H1 (cell line): ENCODE data around the gene GJB1. TPM values are rescaled to one million over a fixed set of nuclear protein-coding genes. Genes with fewer than 3 reads are reported as not detected.

Source experiments
- CTCF ChIA-PET: fragments of 300-600 bp; sonication (Branson Sonifier 250); formaldehyde crosslinking; loops from one replicate; lab custom pipeline; 2021; ENCODE audit not compliant: partially characterized antibody; lab: Charles Lee
- POLR2A ChIA-PET: fragments of 300-600 bp; sonication (Branson Sonifier 250); formaldehyde crosslinking; loops from one replicate; lab custom pipeline; 2021; ENCODE audit warnings: inconsistent platforms; ENCODE audit not compliant: partially characterized antibody; lab: Charles Lee
- DNase-seq, 2 experiments: peaks; one replicate each; pipeline versions ENCODE4 v3.0.0 to v3.0.0-alpha.2; 2010 to 2022; ENCODE audit warnings: low spot score in 2 of 2, low read depth in 1 of 2, mixed read lengths in 1 of 2
- FAIRE-seq: peaks from 2 replicates; lab custom pipeline; 2011; peaks lifted over from hg19 to GRCh38; lab: Jason Lieb, UNC
- H2AFZ ChIP-seq: 2 replicates; pipeline ENCODE4 v1.8.1; 2012; ENCODE audit warnings: low read length, inconsistent platforms
- H2AK5ac ChIP-seq: 2 replicates; pipeline ENCODE4 v1.6.1; 2013; ENCODE audit warnings: low read depth, low read length
- H2BK120ac ChIP-seq: replicated peaks from 2 replicates; pipeline ENCODE3; 2013; ENCODE audit warnings: low read depth, low read length, inconsistent platforms
- H2BK12ac ChIP-seq: 2 replicates; pipeline ENCODE4 v1.6.1; 2013; ENCODE audit warnings: low read depth, low read length
- H2BK15ac ChIP-seq: 2 replicates; pipeline ENCODE4 v1.6.1; 2013; ENCODE audit warnings: low read length
- H2BK20ac ChIP-seq: 2 replicates; pipeline ENCODE4 v1.6.1; 2013; ENCODE audit warnings: low read length
- H2BK5ac ChIP-seq: 2 replicates; pipeline ENCODE4 v1.6.1; 2013; ENCODE audit warnings: low read depth, low read length
- H3K14ac ChIP-seq: 2 replicates; pipeline ENCODE4 v1.6.1; 2013; ENCODE audit warnings: inconsistent platforms; ENCODE audit not compliant: insufficient read length
- H3K18ac ChIP-seq: 2 replicates; pipeline ENCODE4 v1.6.1; 2013; ENCODE audit warnings: low read length; ENCODE audit errors: extremely low read depth
- H3K23ac ChIP-seq: 2 replicates; pipeline ENCODE4 v1.6.1; 2013; ENCODE audit warnings: inconsistent platforms; ENCODE audit not compliant: insufficient read length
- H3K23me2 ChIP-seq: 2 replicates; pipeline ENCODE4 v1.6.1; 2013; ENCODE audit warnings: low read depth, low read length
- H3K27ac ChIP-seq: 2 replicates; pipeline ENCODE4 v1.6.1; 2011; ENCODE audit warnings: low read depth, low read length, inconsistent platforms
- H3K27me3 ChIP-seq, 4 experiments: replicated peaks in 1 of 4; 1 replicate in 1 of 4; 2 replicates in 3 of 4; pipeline versions ENCODE4 v1.6.1 to v1.8.1; 2011 to 2013; ENCODE audit warnings: low read length in 3 of 4, mild to moderate bottlenecking in 3 of 4, inconsistent platforms in 2 of 4, mixed read lengths in 2 of 4, moderate library complexity in 1 of 4; ENCODE audit not compliant: control insufficient read depth in 3 of 4, insufficient read depth in 3 of 4; ENCODE audit errors: extremely low read depth in 1 of 4
- H3K36me3 ChIP-seq, 4 experiments: 2 replicates each; pipeline versions ENCODE4 v1.6.1 to v1.8.1; 2011 to 2013; ENCODE audit warnings: mild to moderate bottlenecking in 4 of 4, low read length in 3 of 4, moderate library complexity in 2 of 4, control low read depth in 1 of 4, inconsistent platforms in 1 of 4; ENCODE audit not compliant: insufficient read depth in 4 of 4, control insufficient read depth in 2 of 4
- H3K4ac ChIP-seq: replicated peaks from 2 replicates; pipeline ENCODE3; 2013; ENCODE audit warnings: low read length, low read depth, mixed read lengths, inconsistent platforms; ENCODE audit not compliant: insufficient read length
- H3K4me1 ChIP-seq, 4 experiments: replicated peaks in 1 of 4; 1 replicate in 1 of 4; 2 replicates in 3 of 4; pipeline versions ENCODE4 v1.6.1 to v1.8.1; 2011 to 2013; ENCODE audit warnings: low read length in 3 of 4, inconsistent platforms in 2 of 4, mixed read lengths in 1 of 4; ENCODE audit not compliant: insufficient read depth in 4 of 4, control insufficient read depth in 3 of 4
- H3K4me2 ChIP-seq, 2 experiments: 2 replicates each; pipeline versions ENCODE4 v1.6.1 to v1.8.1; 2011 to 2013; ENCODE audit warnings: low read depth in 2 of 2, low read length in 2 of 2, control low read depth in 1 of 2, inconsistent platforms in 1 of 2, mild to moderate bottlenecking in 1 of 2; ENCODE audit not compliant: insufficient read depth in 1 of 2
- H3K4me3 ChIP-seq, 4 experiments: fragments of 200-600, 300-600 bp in 1 of 4; sonication (generic), shearing (Covaris generic), sonication (Bioruptor Twin) in 1 of 4; 2 replicates each; pipeline versions ENCODE4 v1.5.1 to v1.8.1; 2011 to 2016; ENCODE audit warnings: low read length in 4 of 4, low read depth in 3 of 4, control low read depth in 2 of 4, inconsistent platforms in 2 of 4, mild to moderate bottlenecking in 2 of 4, mixed read lengths in 1 of 4, moderate library complexity in 1 of 4; ENCODE audit not compliant: insufficient read depth in 2 of 4; ENCODE audit errors: extremely low read depth in 1 of 4
- H3K56ac ChIP-seq: replicated peaks from 2 replicates; pipeline ENCODE3; 2013; ENCODE audit warnings: low read depth, mild to moderate bottlenecking, mixed read lengths, low read length, inconsistent platforms; ENCODE audit not compliant: insufficient read length
- H3K79me1 ChIP-seq: 2 replicates; pipeline ENCODE4 v1.6.1; 2013; ENCODE audit warnings: low read depth, low read length, control low read depth
- H3K79me2 ChIP-seq, 2 experiments: 2 replicates each; pipeline versions ENCODE4 v1.6.1 to v1.8.1; 2012 to 2013; ENCODE audit warnings: low read length in 2 of 2, mild to moderate bottlenecking in 2 of 2, inconsistent platforms in 1 of 2; ENCODE audit not compliant: insufficient read depth in 2 of 2, control insufficient read depth in 1 of 2
- H3K9ac ChIP-seq, 4 experiments: replicated peaks in 1 of 4; 1 replicate in 1 of 4; 2 replicates in 3 of 4; pipeline versions ENCODE4 v1.6.1 to v1.8.1; 2011 to 2013; ENCODE audit warnings: low read depth in 3 of 4, low read length in 3 of 4, control low read depth in 2 of 4, mild to moderate bottlenecking in 2 of 4, moderate library complexity in 2 of 4, inconsistent platforms in 1 of 4; ENCODE audit errors: extremely low read depth in 1 of 4
- H3K9me3 ChIP-seq, 2 experiments: 2 replicates each; pipeline versions ENCODE4 v1.6.1 to v1.8.1; 2012 to 2013; ENCODE audit warnings: mild to moderate bottlenecking in 2 of 2, moderate library complexity in 2 of 2, control low read depth in 1 of 2, inconsistent platforms in 1 of 2, low read depth in 1 of 2, low read length in 1 of 2, mixed read lengths in 1 of 2; ENCODE audit not compliant: insufficient read depth in 2 of 2
- H4K20me1 ChIP-seq, 2 experiments: replicated peaks in 1 of 2; 2 replicates each; pipeline versions ENCODE3 to v1.8.1; 2011 to 2013; ENCODE audit warnings: inconsistent platforms in 2 of 2, low read length in 2 of 2, mild to moderate bottlenecking in 1 of 2; ENCODE audit not compliant: insufficient read depth in 2 of 2, control insufficient read depth in 1 of 2
- H4K5ac ChIP-seq: 2 replicates; pipeline ENCODE4 v1.6.1; 2013; ENCODE audit warnings: low read length, low read depth, mixed read lengths, inconsistent platforms; ENCODE audit not compliant: insufficient read length
- H4K8ac ChIP-seq: 2 replicates; pipeline ENCODE4 v1.8.0; 2013; ENCODE audit warnings: mild to moderate bottlenecking, moderate library complexity, low read length, inconsistent platforms; ENCODE audit not compliant: insufficient read depth; ENCODE audit errors: extremely low read depth
- H4K91ac ChIP-seq: replicated peaks from 2 replicates; pipeline ENCODE3; 2013; ENCODE audit warnings: low read length, mixed read lengths, inconsistent platforms; ENCODE audit not compliant: insufficient read length
- BACH1 ChIP-seq: IDR thresholded peaks from 2 replicates; pipeline ENCODE4 v1.6.1; 2012; ENCODE audit warnings: low read length, improper control_type of control experiment
- CEBPB ChIP-seq: IDR thresholded peaks from 2 replicates; pipeline ENCODE4 v1.6.1; 2012; ENCODE audit warnings: low read depth, low read length
- MAX ChIP-seq: IDR thresholded peaks from 2 replicates; pipeline ENCODE4 v1.6.1; 2012; ENCODE audit warnings: inconsistent platforms
- PHF8 ChIP-seq: fragments of 200-600 bp; sonication (generic); conservative IDR thresholded peaks from 2 replicates; pipeline ENCODE4 v1.7.1; 2012; ENCODE audit warnings: low read depth, mild to moderate bottlenecking, inconsistent platforms, low read length, moderate library complexity
- POLR2AphosphoS5 ChIP-seq: IDR thresholded peaks from 2 replicates; pipeline ENCODE4 v1.6.1; 2011; ENCODE audit warnings: low read depth, low read length
- SP2 ChIP-seq: IDR thresholded peaks from 2 replicates; pipeline ENCODE4 v1.6.1; 2012; ENCODE audit warnings: mild to moderate bottlenecking, low read length, inconsistent platforms
- SRF ChIP-seq: IDR thresholded peaks from 2 replicates; pipeline ENCODE4 v1.6.1; 2011; ENCODE audit warnings: mild to moderate bottlenecking, low read depth, low read length, moderate library complexity
- TBP ChIP-seq: IDR thresholded peaks from 2 replicates; pipeline ENCODE4 v1.6.1; 2011; ENCODE audit warnings: low read depth, low read length, improper control_type of control experiment
- TCF12 ChIP-seq: IDR thresholded peaks from 2 replicates; pipeline ENCODE4 v1.6.1; 2011; ENCODE audit warnings: low read depth, mild to moderate bottlenecking, low read length
- YY1 ChIP-seq: IDR thresholded peaks from 2 replicates; pipeline ENCODE4 v1.6.1; 2011; ENCODE audit warnings: low read depth, mild to moderate bottlenecking, low read length
- WGBS, 2 experiments: shearing (Covaris generic) in 1 of 2; methylation state at CpG; one replicate each; pipeline versions ENCODE4 v1.1.6 to v1.1.7; 2013 to 2015; ENCODE audit warnings: low lambda C conversion rate in 2 of 2, mixed read lengths in 2 of 2, inconsistent platforms in 1 of 2, low coverage in 1 of 2, missing lambda C conversion rate in 1 of 2; ENCODE audit not compliant: insufficient replicate concordance in 2 of 2, insufficient coverage in 1 of 2, insufficient read length in 1 of 2; ENCODE audit errors: extremely low coverage in 1 of 2, missing lambda C conversion rate in 1 of 2; 5-methylcytosine and 5-hydroxymethylcytosine counted together
- polyA plus RNA-seq, 7 experiments: library from polyadenylated mRNA; depleted of rRNA in 3 of 7; stranded (reverse) in 5 of 7; unstranded in 2 of 7; fragments of >200 nt in 5 of 7; fragments of 200-250 nt in 2 of 7; gene quantifications; 1 replicate in 5 of 7; 2 replicates in 1 of 7; 4 replicates in 1 of 7; pipeline versions ENCODE4 v1.2.1 to v1.2.3, GENCODE V29; 2011 to 2013; ENCODE audit warnings: missing spikeins in 2 of 7, mixed read lengths in 2 of 7
- total RNA-seq: library from RNA; stranded (reverse); fragmentation: NEBNext Ultra II Directional; extraction: Animal tissue kit (Norgen Biotek cat#: 25700); gene quantifications from 2 replicates; pipeline ENCODE4 v1.2.1, GENCODE V29; 2021

GJB1 gene
- total and polyA plus RNA-seq, 2 of the 8 experiments (the other 6 are each of a cell fraction or from before 2014, with no cell fraction given): 0.14 TPM; not detected in 1

- FAIRE-seq (no peak), DNase-seq (no peak)
- H4K91ac ChIP-seq: no peak overlapping the region
- H3K23ac ChIP-seq: no peak overlapping the region
- H3K9me3 ChIP-seq: no peaks in the 10 kb centered on the region; a peak in 1 of 4 replicates
- H3K4me2 ChIP-seq: no peak overlapping the region
- H3K36me3 ChIP-seq: no peaks in the 10 kb centered on the region
- H3K4me1 ChIP-seq: no peaks in the 10 kb centered on the region
- no peak overlapping the region for H3K56ac ChIP-seq
- no peaks in the 10 kb centered on the region for H3K79me2 ChIP-seq
- H2BK120ac ChIP-seq: no peak overlapping the region
- no peak overlapping the region for H2AK5ac ChIP-seq
- 95% methylated on average over 5 of the region's 19 CpGs; no CpG with 5 or more reads in 1 of the 2 experiments for WGBS, 2 experiments
- no peaks in the 10 kb centered on the region for H4K20me1 ChIP-seq
- H3K27ac ChIP-seq: no peak overlapping the region
- ChIA-PET CTCF (interaction anchor here (1.7 kb wide), 1 partner anchor 25 kb away, joined by 3 read pairs; no protein-coding TSS in a partner anchor), POLR2A (interaction anchor here (0.9 to 1.4 kb wide), 2 partner anchors 12 to 13 kb away, joined by 4 read pairs; partner anchors contain the start of gene NONO)
- H4K8ac ChIP-seq: no peak overlapping the region
- no peak overlapping the region for H2BK20ac ChIP-seq
- no peak overlapping the region for H3K18ac ChIP-seq
- H3K4ac ChIP-seq: no peak overlapping the region
- H2BK15ac ChIP-seq: no peak overlapping the region
- H4K5ac ChIP-seq: no peak overlapping the region
- H3K23me2 ChIP-seq: no peaks in the 10 kb centered on the region
- no peak overlapping the region for H2BK5ac ChIP-seq
- H3K4me3 ChIP-seq: no peak overlapping the region
- no peak overlapping the region for H2BK12ac ChIP-seq
- TF ChIP-seq BACH1: no peak
- no peak for TF ChIP-seq SP2
- TF ChIP-seq POLR2AphosphoS5: no peak
- no peak for TF ChIP-seq YY1
- no peak for TF ChIP-seq TCF12
- TF ChIP-seq TBP: no peak
- no peak for TF ChIP-seq PHF8
- no peak for TF ChIP-seq SRF
- TF ChIP-seq MAX: no peak
- no peak for TF ChIP-seq CEBPB
- H3K27me3 ChIP-seq: no peaks in the 10 kb centered on the region
- H3K79me1 ChIP-seq: no peaks in the 10 kb centered on the region
- no peak overlapping the region for H2AFZ ChIP-seq
- H3K9ac ChIP-seq: no peak overlapping the region
- H3K14ac ChIP-seq: no peak overlapping the region
These were observed 46.9 kb downstream of the GJB1 start for GRCh38 chrX:71269801-71270395.
